GM20000 (cell line): ENCODE measurements around the gene GLO1.

Source experiments
- DNase-seq: peaks from one replicate; pipeline ENCODE4 v3.0.0; 2012; ENCODE audit warnings: low spot score
- TF ChIP-seq, protein P1 (sequence below): IDR thresholded peaks from 2 replicates; pipeline ENCODE4 v1.5.1; 2012; ENCODE audit warnings: mild to moderate bottlenecking, control low read depth; ENCODE audit errors: extremely low read depth, missing control alignments

GLO1 gene

DNA sequence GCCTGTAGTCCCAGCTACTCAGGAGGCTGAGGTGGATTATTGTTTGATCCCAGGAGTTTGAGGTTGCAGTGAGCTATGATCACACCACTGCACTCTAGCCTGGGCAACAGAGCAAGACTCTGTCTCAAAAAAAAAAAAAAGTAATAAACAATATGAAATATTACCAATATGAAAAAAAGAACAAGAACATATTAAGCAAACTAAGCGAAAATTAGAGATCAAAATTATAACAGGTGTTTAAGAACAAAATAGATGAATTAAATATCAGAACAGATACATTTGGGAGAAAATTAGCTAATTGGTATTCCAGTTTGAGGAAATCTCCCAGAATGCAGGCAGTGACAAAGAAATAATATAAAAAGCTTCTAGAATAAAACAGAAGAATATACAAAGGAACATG, 23.3 kb downstream of the GLO1 start:
- DNase-seq, result no peak
- TF ChIP-seq, protein P1, sequence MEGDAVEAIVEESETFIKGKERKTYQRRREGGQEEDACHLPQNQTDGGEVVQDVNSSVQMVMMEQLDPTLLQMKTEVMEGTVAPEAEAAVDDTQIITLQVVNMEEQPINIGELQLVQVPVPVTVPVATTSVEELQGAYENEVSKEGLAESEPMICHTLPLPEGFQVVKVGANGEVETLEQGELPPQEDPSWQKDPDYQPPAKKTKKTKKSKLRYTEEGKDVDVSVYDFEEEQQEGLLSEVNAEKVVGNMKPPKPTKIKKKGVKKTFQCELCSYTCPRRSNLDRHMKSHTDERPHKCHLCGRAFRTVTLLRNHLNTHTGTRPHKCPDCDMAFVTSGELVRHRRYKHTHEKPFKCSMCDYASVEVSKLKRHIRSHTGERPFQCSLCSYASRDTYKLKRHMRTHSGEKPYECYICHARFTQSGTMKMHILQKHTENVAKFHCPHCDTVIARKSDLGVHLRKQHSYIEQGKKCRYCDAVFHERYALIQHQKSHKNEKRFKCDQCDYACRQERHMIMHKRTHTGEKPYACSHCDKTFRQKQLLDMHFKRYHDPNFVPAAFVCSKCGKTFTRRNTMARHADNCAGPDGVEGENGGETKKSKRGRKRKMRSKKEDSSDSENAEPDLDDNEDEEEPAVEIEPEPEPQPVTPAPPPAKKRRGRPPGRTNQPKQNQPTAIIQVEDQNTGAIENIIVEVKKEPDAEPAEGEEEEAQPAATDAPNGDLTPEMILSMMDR, result no peak

DNA sequence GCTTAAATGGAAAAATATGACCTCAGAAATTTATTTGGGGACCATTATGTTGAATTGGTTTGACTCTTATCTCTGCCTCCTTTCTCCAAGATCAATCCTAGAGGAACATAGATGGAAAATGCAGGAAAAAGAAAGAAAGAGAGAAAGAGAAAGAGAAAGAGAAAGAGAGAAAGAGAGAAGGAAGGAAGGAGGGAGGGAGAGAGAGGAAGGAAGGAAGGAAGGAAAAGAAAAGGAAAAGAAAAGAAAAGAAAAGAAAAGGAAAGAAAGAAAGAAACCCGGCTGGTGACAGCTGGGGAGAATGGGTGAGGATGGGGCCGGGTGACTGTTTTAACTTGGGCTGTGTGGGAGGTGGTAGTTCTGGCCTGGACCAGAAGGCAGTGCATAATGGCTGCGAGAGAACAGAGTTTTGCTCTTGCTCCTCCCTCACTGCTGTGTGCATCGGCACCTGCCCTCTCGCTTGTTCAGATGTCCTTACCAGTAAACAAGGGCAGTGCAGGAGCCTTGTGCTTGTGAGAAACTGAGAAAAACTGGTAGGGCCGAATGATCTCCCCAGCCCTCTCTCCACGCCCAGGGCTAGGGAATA, 24.7 kb downstream of the GLO1 start:
- peak; percentile 21 for DNase-seq
- TF ChIP-seq, protein P1, result no peak

DNA sequence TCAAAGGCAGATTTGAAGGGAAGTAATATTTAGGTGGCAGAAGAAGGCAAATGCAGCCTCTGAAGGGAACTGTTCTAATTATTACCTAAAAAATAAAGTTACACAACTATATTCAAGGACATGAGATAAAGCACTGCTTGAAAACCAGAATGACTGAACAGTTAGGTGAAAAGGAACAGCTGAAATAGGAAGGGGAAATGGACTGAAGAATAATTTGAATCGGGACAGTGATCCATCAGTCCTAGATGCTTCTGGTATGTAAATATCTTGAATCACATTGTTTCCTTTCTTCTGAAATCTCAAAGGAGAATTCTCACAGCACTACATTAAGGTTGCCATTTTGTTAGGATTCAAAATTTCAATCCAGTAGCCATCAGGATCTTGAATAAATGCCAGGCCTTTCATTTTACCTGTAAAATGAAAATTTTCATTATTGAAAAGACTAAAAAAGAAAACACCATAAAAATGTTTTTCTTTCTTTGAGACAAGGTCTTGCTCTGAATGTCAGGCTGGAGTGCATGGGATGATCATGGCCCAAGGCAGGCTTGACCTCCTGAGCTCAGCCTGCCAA, 25.9 kb downstream of the GLO1 start:
- TF ChIP-seq, protein P1, result no peak
- no peak for DNase-seq

DNA sequence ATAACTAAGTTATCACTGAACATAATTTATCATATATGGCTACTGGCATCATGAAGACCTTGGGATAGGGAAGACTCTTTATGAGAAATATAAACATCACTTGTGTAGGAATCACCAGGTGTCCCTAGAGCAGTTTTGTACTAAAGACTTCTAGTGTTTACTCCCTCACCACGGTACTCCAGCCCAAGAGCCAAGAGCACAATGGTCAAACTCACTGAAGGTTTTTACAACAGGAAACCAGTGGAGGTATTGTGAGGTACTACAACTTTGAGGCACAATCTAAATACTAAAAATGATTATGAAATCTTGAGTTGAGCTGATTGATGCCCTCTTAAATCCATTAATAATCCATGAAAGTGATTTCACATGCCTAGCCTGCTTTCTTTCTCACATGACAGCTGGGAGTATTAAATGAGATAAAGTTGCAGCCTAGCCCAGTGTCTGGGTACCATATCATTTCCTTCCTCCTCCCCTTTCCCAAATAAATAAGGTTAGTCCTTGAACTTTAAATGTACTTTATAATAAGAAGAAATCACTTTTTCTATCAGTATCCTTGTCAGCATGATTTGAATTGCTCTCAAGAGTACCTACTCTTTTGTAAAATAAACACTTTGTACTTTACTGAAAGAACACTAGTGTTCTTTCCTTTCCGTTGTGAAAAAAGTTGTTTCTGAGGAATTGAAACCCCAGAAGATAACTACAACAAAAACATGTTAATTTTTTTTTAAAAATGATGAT, 26.5 kb downstream of the GLO1 start:
- DNase-seq, result peak; percentile 25
- TF ChIP-seq, protein P1, result no peak

DNA sequence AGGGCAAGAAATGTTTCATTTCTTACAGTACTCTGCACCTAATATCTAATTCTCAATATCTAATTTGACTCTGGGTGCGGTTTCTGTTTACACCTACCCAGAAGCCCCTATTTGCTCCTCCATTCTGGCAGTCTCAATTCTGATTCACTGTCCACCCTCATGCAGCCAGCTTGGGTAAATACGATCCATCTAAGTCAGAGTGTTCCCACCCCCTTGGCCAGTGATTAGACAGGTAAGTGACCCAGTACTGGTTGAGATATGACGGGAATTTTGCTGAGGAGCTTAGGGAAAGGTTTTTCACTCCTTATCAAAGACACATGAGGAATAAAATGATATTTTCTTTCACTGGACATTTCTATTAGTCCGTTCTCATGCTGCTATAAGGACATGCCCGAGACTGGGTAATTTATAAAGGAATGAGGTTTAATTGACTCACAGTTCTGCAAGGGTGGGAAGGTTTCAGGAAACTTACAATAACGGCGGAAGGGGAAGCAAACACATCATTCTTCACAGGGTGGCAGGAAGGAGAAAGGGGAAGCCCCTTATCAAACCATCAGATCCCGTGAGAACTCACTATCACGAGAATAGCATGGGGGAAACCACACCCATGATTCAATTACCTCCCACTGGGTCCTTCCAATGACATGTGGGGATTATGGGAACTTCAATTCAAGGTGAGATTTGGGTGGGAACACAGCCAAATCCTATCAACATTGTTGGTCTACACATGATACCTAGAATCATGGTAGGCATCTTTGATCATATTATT, 29.4 kb downstream of the GLO1 start:
- no peak for DNase-seq
- TF ChIP-seq, protein P1, result no peak

DNA sequence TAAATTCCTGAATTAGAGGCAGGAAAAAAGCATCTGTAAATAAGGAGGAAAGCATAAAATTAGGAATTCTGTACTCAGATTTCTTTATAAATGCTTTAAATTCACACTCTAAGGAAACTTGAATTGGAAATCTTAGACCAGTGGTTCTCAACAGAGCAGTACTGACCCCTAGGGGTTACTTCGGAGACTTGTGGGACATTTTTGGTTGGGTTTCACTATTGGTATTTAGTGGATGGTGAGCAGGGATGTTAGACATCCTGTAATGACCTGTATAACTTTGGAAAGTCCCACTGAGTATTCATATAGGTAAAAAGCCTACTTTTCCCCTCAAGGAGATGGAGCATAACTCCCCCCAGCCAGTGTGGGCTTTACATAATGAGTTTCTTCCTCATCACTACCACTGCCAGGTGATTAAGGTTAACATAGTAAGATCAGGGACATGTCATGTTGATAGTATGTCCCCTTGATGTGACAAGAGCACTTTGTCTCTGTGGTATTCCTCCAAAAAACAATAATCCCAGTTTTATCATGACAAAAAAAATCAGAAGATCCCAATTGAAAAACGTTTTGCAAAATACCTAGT, 31.0 kb downstream of the GLO1 start:
- TF ChIP-seq, protein P1, result peak; percentile 53
- DNase-seq, result peak; percentile 70
